HG03342 (cell line): Measurements from ENCODE around the gene EP400.
"Not testable (repeated sequence)": the region's sequence is repeated elsewhere in the genome, so short reads cannot be mapped to it uniquely, and the experiment has no call there.

Experiments
- ATAC-seq: cut with Tn5 transposase; IDR thresholded peaks from one replicate; pipeline ENCODE4 v1.9.1; 2021; ENCODE audit warnings: mild to moderate bottlenecking, moderate library complexity; ENCODE audit not compliant: unreplicated experiment

The EP400 gene

DNA sequence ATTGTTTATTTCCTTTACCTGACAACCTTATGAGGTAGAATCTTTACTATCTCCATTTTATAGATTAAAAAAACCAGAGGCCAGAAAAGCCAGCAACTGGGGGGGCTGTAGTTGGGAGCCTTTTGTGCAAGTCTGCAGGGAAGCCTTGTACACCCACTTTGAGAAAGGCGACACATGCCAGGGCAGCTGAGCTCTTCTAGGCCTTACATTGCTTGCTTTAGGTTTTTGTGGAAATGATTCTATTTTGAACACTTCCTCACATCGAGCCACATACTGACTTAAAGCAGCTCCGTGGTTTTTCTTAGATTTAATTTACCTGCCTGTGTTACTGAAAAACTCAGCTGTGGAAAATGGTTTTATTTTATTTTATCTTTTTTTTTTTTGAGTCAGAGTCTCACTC is 34.6 kb downstream of the EP400 start:
- ATAC-seq: no peak

- ATAC-seq: not testable (repeated sequence)
Observed at GRCh38 chr12:131985510-131985875, 35.8 kb downstream of the EP400 start.

- no peak for ATAC-seq
Observed at GRCh38 chr12:131986361-131986760, 36.6 kb downstream of the EP400 start.

GRCh38 chr12:131986910-131987309 is 37.2 kb downstream of the EP400 start:
- no peak for ATAC-seq

- no peak for ATAC-seq
Observed at GRCh38 chr12:131987552-131987951, 37.8 kb downstream of the EP400 start.

DNA sequence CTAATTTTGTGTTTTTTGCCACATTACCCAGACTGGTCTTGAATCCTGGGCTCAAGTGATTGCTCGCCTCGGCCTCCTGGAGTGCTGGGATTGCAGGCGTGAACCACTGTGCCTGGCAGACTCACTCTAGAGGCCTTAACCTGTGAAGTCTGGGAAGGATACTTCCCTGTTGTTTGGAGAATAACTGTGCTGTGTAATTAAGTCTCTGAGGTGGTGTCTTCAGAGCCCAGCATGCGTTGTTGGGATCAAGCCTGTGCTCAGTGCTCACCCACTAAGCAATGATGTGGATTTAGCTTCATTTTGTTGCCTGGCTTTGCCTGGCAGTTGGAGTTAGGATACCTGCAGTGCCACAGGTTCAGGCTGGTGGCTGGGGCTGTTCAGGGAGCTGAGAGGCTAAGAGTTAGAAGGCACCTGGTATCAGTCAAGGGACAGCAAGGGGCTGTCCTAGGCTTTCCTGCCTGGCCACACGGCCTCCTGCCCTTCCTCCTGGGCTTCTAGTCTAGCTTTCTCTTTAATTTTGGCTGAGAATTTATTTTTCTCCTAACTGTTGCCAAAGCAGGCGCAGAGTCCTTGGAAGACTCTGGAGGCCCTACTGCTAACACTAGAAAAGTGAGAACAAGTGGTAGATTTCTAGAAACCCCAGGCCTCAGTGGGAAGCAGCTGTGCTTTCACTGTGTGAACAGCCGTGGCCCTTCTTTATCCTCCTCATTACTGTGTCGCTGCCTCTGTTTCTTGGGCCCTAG is 38.5 kb downstream of the EP400 start:
- ATAC-seq: no peak

DNA sequence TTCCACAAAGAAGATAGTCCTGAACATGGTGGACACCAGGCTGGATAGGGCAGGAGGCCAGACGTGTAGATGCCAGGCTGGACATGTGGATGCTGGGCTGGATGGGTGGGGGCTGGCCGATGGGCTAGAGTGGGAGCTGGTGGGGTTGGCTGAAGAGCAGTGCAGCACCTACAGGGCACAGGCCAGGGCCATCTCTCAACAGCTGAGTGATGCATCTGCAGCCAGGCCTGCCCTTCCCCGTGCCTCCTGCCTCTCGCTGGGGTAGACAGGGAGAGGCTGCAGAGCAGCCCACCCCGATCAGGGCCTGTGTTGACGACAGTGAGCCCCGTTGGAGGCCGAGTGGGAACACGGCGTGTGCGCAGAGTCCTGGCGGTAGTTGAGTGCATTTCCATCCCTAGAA is 39.3 kb downstream of the EP400 start:
- ATAC-seq: no peak

DNA sequence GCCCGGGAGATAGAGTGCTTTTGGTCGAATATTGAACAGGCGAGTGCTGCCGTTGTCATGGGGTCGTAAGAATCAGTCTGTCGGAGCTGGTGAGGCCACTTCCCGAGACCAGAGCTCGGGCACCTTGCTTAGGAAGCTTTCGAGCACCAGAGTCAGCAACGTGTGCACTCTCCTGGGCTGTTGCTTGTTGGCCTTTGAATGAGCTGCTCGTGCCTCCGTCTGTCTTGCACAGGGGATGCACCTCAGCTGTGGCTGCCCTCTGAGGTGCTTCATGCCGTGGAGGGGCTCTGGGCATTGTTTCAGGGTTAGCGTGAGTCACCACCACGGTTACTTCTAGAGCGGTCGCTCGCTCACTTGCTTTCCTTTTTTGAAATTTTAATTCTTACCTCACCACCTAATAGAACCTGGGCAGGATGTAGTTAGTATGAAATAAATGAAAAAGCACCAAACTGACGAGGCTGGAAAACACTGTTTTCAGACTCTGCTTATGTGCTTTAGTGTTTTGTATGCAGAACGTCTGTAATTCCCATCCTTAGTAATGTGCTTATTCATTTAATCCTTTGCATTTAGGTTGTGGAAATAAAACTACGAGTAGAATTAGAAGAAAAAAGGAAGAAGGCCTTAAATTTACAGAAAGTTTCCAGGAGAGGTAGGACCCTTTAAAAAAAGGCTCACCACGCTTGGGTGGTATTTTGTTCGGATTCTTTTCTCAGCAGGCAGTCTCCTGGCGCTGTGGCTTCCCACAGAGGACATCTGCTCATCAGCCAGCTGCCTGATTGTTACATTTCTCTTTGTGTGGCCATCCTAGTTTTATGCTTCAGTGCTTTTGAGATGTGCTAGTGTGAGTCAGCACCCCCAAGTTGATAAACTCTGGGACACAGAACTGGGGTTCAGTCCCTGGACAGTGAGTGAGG is 40.6 kb downstream of the EP400 start:
- ATAC-seq: no peak

DNA sequence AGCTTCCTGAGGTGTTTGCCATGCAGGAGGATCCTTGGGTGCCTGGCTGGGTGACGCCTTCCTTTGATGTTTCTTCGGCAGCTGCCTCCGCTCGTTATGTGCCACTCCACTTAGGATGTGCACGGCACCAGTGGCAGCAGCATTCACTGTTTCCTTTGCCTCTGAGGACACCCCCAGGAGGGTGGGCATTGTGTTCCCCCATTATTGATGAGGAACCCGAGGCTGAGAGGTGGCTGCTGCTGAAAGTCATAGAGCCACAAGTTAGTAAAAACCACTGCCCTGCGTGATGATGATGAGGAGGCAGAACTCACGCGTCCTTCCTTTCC is 41.2 kb downstream of the EP400 start:
- no peak for ATAC-seq

DNA sequence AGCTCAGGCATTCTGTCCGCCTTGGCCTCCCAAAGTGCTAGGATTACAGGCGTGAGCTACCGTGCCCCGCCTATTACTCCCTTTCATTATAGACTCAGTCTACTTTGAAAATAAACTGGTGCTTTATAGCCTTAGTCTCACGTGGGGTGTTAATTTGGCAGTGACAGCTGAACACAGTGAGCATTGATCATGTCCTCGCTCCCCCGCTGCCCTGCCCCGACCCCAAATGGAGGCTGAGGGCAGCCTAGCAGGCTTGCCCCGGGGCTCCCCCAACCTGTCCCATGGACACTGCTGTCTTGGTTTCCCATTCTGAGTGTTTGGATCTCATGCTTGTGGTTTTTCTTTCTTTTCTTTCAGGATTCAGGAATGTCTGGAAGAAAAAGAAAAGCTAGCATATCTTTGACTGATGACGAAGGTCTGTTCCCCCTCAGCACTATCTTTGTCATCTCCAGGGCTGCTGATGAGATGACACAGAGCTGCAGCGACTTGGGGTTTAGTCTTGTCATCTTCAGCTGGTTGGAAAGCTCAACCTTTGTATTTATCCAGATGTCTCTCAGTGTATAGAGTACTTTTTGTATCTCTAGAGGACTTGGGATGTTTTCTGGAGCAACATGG is 42.2 kb downstream of the EP400 start:
- no peak for ATAC-seq

- peak; percentile 82 for ATAC-seq
Observed at GRCh38 chr12:131994589-131994988, 44.8 kb downstream of the EP400 start.

- ATAC-seq: no peak
Observed at GRCh38 chr12:132000286-132000872, 50.6 kb downstream of the EP400 start.

- no peak for ATAC-seq
Observed at GRCh38 chr12:132003846-132004245, 54.1 kb downstream of the EP400 start.

- no peak for ATAC-seq
Observed at GRCh38 chr12:132004946-132005345, 55.2 kb downstream of the EP400 start.

DNA sequence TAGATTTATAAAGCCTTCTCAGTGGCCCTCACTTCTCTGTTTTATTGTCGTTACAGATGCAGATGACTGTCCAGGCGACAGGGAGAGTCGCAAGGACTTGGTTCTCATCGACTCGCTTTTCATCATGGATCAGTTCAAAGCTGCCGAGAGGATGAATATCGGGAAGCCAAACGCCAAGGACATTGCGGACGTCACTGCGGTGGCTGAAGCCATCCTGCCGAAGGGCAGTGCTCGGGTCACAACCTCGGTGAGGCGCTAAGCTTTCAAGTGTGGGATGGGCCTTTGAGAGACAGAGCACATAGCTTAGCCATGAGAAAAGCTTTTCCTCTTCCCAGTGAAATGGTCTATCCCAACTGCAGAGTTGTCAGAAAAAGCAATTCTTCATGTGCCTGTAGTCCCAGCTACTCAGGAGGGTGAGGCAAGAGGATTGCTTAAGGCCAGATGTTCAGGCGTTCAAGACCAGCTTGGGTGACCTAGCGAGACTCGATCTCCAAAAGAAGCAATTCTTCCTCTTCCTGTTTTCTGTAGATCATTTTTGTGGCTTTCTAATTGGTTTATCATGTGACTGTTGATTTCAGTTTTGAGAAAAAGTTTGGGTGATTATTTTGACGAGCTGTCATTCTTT is 56.4 kb downstream of the EP400 start:
- ATAC-seq: no peak

GRCh38 chr12:132007041-132007440 is 57.3 kb downstream of the EP400 start:
- ATAC-seq: no peak

DNA sequence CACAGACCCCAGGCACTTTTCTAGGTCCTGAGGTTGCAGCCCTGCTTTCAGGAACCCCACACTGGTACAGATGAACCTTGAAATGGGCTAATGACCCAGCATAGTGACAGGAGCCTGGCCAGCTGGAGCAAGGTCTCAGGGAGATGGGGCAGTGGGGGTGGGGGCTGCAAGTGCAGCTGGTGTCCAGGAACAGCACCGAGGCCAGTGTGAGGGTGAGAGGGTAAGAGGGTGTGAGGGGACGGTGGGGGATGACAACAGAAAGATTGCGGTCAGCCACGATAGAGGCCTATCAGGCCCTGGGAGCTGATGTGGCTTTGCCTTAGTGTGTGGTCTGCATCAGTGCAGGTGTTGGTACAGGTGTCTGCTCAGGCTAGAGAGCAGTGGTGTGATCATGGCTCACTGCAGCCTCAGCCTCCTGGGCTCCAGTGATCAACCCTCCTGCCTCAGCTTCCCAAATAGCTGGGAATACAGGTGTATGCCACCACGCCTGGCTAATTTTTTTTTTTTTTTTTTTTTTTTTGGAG is 59.7 kb downstream of the EP400 start:
- no peak for ATAC-seq

GRCh38 chr12:132012919-132013568 is 63.3 kb downstream of the EP400 start:
- ATAC-seq: no peak

DNA sequence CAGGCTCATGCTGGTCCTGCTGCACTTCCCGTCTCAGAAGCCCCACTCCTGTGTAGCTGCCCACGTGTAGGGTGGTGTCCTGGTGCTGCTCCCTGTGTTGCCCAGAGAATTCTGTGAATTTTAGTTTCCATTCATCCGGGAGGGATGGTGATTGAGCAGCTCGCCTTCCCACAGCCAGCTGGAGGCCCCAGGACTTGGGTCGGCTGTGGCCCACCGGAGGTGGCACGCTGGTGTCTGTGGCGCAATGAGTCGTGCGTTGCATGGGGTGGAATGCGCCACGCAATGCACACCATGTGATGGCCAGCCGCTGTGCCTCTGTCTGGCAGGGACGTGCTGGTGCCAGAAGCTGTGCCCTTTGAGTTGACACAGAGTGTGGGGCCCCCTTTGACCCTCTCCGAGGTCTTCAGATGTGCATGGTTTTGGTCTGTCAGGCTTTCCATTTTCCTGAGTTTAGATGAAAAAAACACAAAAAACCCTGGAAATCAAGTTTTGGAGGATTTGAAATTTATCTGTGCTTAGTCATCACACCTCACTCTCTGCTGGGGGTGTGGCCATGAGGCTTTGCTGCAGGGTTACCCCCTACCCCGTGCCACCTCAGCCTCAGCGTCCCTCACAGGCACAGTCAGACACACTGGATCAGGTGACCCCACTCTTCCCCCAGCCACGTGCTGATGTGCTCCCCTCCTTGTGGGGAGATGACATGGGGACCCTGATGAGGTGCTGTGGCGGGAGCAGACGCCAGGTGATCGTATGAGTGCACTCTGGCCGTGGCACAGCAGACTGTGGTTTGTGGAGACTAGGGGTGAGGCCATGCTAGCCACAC is 64.6 kb downstream of the EP400 start:
- no peak for ATAC-seq

- ATAC-seq: no peak
Observed at GRCh38 chr12:132014915-132015280, 65.2 kb downstream of the EP400 start.
